Pulmonary artery endothelial cell (primary cell): Measurements from ENCODE around the gene ALDH3B1. TPM values are rescaled to one million over a fixed set of nuclear protein-coding genes. Genes with fewer than 3 reads are reported as not detected.

Source experiments
- DNase-seq: peaks from one replicate; pipeline ENCODE4 v3.0.0-alpha.2; 2011; ENCODE audit warnings: low read depth, low spot score
- total RNA-seq: library from RNA; depleted of rRNA; stranded (reverse); fragments of >200 nt; gene quantifications from 2 replicates; pipeline ENCODE4 v1.2.3, GENCODE V29; 2014

Gene ALDH3B1
- total RNA-seq, 1 donor from 2014 or later: 1.3 TPM

DNA sequence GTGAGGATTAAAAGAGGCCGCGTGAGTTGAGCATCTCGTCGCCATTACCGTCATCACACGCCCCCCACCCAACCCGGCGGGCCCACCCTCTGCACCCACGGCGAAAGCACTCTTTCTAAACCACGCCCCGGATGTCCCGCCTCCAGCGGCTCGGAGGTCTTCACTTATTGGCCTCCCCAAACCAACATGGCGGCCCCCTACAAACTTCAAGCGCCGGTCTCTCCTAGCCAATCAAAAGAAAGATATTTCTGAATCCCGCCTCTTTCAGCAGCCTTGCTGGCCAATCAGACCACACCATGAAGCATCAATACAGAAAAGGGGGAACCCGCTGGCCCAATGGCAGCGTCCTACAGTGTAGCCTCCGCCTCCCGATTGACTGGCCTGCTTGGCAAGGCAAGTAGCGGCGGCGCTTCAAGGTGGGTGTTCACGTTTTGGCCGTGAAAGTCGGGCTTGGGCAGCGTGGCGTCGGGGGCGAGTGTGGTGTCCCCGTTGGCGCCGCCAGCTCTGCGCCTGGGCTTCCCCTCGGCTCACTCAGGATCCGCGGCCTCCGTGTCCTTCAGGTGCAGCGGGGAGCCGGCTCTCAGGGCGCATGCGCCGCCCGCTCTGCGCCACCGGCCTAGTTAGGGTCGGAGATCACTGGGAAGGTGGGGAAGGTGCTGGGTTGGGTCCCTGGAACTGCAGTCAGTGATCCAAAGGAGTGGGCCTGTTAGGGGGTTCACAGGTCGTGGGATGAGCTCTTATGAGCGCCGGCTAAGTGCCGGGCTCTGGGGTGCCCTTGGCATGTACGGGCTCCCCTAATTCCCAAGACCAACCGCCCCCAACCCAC, 20.4 kb downstream of the ALDH3B1 start, which contains the start of gene NDUFS8:
Gene NDUFS8, plus strand, starts transcription at position 364 of the 826 bp plus-strand sequence. CDS start 1,471 bp downstream, outside the sequence.
- peak; percentile 96 for DNase-seq

DNA sequence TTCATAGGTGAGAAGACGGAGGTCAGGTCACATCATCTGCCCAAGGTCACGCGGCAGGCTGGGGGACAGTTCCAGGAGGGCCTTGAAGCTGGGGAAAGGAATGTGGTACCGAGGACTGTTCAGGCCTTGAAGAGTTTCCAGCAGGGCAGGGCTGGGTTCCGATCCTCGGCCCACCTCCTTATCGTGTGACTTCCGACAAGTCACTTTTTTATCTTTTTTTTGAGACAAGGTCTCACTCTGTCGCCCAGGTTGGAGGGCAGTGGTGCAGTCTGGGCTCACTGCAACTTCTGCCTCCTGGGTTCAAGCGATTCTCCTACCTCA, 21.0 kb downstream of the ALDH3B1 start:
- no peak for DNase-seq

DNA sequence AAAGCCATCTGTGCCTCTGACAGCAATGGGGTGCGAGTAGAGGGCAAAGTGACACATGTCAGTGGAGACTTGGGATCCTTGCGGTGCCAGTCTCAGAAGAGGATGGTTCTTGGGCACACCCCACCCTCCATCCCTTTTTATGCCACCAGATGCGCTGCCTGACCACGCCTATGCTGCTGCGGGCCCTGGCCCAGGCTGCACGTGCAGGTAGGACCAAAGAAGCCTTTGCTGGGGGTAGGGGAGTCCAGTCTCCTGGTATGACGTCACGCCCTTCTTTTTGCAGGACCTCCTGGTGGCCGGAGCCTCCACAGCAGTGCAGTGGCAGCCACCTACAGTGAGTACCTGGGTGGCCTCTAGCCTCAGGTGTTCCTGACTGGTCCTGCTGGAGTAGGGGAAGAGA, 21.9 kb downstream of the ALDH3B1 start:
- DNase-seq: no peak

DNA sequence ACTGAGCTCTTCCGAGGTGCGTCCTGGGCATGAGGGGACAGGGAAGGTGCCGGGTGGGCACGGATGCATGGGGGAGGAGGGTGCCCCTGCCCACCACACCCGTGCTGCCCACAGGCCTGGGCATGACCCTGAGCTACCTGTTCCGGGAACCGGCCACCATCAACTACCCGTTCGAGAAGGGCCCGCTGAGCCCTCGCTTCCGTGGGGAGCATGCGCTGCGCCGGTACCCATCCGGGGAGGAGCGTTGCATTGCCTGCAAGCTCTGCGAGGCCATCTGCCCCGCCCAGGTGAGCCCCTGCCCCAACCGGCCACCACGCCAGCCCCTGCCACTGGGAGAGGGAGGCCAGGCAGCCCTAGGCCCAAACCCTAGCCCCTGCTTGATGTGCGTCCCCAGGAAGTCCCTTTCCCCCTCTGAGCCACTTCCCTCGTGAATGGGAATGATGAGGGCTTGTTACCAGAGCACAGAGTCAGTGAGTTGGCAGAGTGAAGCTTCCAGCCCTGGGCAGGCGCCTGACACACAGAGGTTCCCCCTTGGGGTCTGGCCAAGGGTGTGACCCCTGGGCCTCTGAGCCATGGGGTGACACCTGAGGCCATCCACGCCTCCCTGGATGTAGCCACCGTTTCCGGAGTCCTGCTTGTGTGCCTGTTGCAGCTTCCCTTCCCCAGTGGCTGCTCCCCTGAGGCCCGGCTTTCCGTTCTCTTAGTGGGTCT, 23.0 kb downstream of the ALDH3B1 start:
- DNase-seq: no peak

DNA sequence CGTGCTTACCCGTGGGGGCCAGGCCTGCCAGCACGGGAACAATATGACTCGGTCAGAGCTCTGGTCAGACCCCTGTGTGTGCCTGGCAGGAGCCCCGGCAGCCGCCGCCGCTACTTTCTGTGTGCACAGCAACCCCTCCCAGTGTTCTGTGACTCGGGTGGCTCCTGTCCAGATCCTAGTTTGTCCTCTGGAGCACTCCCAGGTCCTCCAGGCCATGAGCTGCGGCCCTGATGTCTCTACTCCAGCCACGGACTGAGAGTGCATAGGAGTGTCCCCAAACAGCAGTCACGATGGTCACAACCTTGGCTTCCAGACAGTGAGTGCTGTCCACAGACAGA, 23.6 kb downstream of the ALDH3B1 start:
- DNase-seq: no peak

DNA sequence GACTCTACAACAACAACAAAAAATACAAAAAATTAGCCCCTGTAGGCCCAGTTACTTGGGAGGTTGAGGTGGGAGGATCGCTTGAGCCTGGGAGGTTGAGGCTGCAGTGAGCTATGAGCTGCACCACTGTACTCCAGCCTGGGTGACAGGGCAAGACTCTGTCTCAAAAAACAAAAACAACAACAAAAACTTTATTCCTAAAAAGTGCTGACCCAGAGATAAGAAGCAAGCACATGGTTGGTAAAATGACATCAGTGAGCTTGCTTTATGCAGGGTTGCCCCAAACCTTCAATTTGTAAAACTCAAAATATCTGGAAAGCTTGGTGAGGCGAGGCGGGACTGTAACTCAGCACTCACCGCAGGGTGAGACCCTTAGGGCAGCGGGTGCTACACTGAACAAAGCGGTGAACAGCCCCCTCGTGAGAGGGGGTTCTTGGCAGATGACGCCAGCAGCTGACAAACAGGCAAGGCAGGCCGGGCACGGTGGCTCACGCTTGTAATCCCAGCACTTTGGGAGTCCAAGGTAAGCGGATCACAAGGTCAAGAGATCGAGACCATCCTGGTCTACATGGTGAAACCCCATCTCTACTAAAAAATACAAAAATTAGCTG, 25.2 kb downstream of the ALDH3B1 start:
- DNase-seq: no peak

DNA sequence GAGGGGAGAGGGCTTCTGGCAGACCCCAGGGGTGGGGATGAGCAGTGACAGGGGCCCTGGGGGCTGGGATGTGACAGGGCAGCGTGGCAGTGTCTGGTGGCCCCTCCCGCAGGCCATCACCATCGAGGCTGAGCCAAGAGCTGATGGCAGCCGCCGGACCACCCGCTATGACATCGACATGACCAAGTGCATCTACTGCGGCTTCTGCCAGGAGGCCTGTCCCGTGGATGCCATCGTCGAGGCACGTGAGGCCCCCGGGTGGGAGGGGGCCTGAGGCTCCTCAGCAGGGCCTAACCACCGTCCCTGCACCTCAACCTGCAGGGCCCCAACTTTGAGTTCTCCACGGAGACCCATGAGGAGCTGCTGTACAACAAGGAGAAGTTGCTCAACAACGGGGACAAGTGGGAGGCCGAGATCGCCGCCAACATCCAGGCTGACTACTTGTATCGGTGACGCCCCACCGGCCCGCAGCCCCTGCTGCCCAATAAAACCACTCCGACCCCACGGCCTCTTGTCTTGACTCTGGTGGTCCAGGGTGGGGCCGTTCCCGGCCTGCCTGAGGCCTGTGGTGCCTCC, 26.1 kb downstream of the ALDH3B1 start:
- DNase-seq: no peak

DNA sequence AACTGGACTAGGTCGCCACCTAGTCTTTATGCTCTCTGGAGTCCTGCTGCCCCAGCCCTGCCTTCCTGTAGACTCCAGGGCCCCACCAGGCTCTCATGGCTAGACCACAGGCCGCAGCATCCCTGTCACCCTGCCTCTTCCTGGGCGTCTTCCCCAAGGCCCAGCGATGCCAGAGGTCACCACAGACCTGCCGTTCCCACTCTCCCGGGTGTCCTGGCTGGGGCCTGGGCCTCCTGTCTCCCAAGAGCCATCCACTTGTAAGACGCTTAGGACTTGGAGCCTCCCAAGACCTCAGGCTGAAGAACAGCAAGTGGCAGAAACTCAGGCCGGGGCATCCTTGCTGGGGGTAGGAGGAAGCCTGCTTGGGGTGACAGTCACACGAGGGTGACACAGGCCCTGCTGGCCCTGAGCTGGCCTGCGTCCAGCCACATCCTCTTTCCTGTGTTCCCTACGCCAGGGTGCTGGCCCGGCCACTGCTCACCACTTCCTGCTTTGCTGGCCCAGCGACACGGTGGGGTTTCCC, 26.7 kb downstream of the ALDH3B1 start:
- no peak for DNase-seq

DNA sequence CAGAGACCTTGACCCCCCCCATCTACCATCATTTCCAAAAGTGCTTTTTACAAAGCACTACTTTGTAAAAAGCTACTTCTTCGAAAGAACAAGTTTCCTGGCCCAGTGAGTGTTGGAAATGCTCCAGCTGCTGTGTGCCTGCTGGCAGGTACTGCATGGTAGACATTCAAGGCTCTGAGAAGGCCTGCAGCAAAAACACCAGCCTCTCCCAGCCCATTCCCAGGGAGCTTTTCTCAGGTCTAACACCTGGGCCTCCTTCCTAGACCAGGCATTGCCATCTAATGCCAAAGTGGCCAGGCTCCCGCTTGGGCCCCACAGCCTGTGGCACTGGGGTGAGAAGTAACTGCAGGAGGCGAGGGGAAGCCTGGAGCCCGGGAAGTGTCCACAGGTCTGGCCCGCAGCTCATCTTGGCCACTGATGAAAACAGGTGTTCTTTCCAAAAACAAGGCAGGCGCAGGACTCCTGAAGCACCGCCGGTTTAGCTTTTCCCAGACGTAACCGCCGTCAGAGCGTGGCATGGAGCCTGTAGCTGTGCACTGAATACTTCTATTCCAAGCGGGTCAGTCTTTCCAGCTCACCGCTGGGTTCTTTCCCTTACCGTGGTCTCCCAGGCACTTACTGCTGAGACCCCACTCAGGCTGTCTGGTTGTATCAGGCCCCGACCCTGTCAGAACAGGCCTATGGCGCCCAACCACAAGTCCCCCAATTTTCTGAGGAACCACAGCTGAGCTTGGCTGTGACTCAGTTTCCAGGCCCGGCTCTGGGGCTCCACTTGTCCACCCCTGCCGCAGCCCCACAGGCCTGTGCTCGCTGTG, 27.5 kb downstream of the ALDH3B1 start:
- DNase-seq: no peak

DNA sequence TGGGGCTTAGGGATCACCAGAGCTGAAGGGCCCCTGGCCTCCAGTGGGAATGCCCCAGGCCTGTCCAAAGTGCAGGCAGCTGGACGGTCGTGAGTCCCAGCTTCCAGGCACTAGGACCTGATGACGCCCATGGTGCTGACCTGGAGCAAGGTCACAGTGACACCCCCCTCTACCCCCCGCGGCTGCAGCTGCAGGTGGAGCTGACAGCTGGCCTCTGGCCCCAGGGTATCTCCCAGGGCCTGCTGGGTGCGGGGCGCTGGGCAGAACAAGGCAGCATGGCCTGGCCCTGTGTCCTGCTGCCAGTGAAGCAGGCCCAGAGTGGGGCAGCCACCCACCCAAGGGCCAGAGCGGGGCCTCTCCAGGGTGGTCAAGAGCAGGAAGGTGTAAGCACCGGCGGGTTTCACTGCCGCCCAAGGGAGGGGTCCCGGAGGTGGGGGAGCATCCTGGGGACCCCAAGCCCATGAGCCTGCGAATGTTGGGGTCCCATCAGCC, 28.1 kb downstream of the ALDH3B1 start:
- no peak for DNase-seq

DNA sequence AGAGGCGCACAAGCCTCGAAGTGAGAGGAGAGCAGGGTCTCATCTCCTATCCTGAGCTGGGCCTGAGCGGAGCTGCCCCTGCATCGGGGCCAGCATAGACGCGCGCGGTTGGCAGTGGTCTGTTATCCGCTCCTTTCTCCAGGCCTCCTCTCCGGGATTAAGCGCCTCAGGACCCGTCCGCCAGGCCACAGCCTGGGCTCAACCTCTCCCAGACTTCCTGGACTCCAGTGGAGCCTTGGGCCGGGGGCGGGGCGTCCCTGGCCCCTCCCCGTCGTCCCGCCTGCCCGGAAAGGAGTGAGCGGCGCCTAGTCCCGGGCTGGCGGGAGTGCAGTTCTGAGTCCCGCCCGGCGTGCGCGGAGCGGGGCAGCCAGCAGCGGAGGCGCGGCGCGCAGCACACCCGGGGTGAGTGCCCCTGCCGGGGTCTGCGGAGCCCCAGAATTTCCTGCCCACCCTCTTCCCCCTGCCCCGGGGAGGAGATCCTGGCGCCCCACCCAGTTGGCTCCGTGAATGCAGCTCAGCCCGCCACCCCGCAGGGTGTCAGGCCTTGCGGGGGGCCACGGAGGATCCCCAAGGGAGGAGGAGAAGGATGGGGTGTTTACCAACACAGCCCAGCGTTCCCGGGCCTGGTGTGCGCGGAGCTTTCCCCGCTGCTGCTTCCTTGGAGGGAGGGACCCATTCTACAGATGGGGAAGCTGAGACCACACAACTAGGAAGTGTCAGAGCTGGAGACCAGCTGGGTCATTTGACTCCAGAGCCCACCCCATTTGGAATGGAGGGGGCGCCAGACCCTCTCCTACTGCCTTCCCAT, 28.8 kb downstream of the ALDH3B1 start, which contains the start of gene TCIRG1:
Gene TCIRG1, plus strand, starts transcription at position 308 of the 808 bp plus-strand sequence. CDS start 2,247 bp downstream, outside the sequence.
- peak; percentile 52 for DNase-seq

DNA sequence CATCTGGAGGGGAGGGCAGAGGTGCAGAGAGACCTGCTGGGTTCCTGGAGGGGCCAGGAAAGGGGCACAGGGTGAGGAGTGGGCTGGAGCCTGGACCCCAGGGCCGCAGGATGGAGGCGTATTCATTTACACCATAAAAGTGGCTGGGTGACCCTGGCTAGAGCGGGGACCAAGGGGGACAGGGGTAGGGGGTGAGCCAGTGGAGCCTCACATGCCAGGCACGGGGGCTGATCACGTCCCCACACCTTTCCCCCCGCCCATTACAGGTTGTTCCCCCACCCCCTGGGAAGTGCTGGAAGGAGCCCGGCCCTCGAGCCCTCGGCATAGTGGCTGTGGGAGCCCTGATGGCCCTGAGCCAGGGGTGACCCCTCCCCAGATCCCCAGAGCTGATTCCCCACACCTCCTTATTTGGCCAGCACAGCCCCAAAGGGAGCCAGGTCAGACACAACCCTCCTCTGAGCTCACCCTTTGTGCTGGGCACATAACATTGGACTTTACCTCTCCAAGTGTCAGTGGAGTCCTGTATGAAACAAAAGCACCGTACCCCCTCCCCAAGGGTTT, 29.5 kb downstream of the ALDH3B1 start:
- DNase-seq: no peak

DNA sequence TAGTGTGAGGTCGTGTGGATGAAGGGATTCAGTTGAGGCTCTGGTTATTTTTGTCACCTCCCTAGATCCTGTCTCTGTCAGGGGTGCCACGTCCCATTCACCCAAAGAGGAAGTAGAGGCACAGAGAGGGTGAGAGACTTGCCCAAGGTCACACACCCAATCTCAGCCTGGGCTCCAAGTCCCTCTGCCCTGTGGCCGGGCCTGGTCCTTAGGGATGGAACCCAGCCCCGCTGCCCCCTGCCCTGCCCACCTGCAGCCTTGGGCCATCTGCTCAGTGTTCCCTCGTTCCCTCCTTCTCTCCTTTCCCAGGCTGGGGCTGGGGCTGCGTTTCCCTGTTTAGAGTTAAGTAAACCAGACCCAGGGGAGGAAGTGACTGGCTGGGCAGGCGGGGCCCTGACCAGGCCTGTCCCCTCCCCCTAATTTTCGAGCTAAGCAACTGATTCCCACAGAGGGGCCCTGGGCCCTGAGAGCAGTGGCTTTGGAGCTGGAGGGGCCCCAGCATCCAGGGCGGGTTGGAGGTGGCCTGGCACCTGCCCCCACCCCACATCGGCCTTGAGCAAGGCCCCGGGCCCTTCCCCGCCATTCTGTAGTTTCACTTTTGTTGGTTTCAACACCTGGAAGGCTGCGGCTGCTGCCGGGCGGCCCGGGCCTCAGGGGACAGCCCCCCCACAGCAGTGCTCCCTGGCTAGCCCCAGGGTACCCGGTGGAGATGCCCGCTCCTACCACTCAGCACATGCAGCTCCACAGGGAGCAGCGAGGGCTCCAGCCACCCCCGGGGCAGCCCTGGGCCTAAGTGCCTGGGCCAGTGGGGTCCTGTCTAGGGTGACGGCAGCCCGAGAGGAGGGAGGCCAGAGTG, 30.2 kb downstream of the ALDH3B1 start:
- peak; percentile 55 for DNase-seq

DNA sequence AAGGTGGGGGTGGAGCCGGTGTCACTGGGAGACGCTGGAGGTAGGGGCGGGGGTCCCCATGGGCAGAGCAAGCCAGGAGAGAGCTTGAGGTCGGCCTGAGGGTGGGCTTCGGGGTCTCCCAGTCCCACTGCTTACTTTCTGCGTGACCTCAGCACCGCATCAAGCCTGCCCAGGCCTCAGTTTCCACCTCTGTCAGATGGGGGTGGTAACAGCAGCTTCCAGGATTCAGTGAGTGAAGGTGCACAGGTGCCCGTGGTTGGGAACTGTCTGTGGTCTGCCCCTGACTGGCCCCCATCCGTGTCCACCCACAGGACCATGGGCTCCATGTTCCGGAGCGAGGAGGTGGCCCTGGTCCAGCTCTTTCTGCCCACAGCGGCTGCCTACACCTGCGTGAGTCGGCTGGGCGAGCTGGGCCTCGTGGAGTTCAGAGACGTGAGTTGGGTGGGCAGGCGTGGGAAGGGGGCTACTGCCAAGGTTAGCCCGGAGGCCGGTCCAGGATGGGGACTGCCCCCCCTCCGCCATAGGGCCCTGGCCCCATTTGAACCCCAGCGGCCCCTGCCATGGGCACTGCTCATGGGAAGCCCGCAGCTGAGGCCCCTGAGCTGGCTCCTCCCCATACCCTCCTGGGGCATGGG, 30.9 kb downstream of the ALDH3B1 start:
- no peak for DNase-seq

DNA sequence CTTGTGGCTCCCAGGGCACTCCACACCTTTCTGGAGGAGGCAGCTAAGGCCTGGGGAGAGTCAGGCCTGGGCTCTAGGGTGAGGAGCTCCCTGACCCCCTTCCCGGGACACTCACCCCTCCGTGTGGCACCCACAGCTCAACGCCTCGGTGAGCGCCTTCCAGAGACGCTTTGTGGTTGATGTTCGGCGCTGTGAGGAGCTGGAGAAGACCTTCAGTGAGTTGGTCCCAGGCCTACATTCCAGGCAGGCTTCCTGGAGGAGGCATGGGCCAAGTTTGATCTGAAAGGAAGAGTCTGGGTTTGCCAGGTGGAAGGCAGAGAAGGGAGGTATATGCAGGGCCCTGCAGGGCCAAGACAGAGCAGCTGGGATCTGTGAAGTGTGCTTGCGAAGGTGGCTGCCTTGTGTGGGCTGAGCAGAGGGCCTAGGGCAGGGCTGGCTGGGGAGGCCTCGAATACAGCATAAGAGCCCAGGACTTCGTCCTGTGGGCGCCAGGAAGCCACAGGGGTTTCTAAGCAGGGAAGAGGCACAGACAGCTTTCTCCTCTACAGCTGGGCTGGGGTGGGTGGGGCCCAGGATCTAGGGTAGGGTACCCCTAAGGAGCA, 31.6 kb downstream of the ALDH3B1 start:
- DNase-seq: no peak

DNA sequence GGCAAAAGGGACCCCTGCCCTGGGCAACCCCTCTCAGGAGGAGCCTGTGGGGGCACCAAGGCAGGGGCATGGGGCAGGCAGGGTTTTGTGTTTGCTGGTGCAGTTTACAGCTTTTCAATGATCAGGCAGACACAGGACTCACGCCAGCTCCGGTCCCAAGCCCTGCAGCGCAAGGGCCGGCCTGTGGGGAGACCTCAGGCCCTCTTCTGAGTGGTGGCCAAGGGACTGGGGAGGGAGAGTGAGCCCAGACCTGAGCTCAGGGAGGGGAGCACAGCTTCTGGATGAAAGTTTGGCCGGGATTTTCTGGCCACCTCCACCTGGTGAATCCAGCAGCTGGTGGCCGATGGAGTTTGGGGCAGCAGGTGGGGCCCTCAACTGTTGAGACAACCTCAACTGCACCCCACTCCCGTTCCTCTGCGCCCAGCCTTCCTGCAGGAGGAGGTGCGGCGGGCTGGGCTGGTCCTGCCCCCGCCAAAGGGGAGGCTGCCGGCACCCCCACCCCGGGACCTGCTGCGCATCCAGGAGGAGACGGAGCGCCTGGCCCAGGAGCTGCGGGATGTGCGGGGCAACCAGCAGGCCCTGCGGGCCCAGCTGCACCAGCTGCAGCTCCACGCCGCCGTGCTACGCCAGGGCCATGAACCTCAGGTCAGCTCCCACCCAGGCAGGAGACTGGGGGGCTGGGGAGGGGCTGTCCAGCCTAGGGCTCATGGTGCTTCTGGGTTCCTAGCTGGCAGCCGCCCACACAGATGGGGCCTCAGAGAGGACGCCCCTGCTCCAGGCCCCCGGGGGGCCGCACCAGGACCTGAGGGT, 32.3 kb downstream of the ALDH3B1 start:
- DNase-seq: no peak

DNA sequence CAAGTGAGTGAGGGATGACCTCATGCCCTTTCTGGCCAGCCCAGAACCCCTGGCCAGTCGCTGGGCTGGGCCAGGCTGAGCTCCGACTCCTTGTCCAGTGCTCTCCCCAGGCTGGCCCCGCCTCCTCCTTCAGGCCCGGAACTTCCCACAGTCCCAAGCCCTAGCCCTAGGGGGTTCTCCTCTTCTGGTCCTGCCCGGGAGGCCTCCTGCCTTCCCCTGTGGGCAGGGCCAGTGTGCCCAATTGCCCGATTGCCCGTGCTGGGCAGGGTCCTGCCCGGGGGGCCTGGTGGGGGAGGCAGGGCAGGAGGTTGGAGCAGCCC, 32.9 kb downstream of the ALDH3B1 start:
- DNase-seq: no peak
